Stimulated activated CD8-positive, alpha-beta memory T cell treated with anti-CD3 and anti-CD28 coated beads, Interleukin-7, amount 100 ng/mL, for 4 hours (primary cell): Measurements from ENCODE around the gene CIDEA.
"Not testable (repeated sequence)": the region's sequence is repeated elsewhere in the genome, so short reads cannot be mapped to it uniquely, and the experiment has no call there.

ENCODE experiments used
- DNase-seq, 2 donors: peaks; one replicate each; pipeline ENCODE4 v3.0.0-alpha.2; 2020; ENCODE audit warnings: low read depth in 2 of 2

CIDEA gene

DNA sequence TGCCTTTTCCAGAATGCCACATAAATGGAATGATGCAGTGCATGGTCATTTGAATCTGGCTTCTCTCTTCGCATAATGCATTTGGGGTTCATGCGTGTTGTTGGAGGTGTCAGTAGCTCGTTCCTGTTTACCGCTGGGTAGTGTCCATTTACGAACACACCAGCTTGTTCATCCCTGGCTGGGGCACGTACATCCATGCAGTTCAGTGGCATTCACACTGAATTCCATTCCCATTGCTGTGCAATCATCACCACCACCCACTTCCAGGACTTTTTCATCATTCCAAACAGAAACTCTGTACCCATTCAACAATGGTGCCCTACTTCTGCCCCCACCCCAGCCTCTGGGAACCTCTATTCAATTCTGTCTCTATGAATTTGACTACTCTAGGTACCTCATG lies 14.7 kb upstream of the CIDEA start:
- DNase-seq = no peak

- DNase-seq = no peak
Observed at GRCh38 chr18:12242658-12243260, 11.4 kb upstream of the CIDEA start.

- not testable (repeated sequence) for DNase-seq
Observed at GRCh38 chr18:12243272-12243671, 10.9 kb upstream of the CIDEA start.

DNA sequence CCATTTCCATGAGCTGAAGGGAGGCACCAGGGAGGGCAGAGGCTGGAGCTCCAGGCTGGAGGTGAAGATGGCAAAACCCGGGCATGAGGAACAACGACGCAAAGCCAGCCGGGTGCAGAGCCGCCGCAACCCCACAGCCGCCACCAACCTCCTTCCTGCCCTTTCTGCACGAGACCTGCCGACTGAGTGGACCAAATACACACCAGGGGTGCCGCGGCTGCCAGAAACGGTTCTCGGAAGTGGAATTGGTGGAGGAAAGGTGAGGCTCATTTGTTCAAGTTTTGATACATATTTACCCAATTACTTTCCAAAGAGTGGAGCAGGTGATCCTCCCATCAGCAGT lies 8.4 kb upstream of the CIDEA start:
- no peak for DNase-seq

DNA sequence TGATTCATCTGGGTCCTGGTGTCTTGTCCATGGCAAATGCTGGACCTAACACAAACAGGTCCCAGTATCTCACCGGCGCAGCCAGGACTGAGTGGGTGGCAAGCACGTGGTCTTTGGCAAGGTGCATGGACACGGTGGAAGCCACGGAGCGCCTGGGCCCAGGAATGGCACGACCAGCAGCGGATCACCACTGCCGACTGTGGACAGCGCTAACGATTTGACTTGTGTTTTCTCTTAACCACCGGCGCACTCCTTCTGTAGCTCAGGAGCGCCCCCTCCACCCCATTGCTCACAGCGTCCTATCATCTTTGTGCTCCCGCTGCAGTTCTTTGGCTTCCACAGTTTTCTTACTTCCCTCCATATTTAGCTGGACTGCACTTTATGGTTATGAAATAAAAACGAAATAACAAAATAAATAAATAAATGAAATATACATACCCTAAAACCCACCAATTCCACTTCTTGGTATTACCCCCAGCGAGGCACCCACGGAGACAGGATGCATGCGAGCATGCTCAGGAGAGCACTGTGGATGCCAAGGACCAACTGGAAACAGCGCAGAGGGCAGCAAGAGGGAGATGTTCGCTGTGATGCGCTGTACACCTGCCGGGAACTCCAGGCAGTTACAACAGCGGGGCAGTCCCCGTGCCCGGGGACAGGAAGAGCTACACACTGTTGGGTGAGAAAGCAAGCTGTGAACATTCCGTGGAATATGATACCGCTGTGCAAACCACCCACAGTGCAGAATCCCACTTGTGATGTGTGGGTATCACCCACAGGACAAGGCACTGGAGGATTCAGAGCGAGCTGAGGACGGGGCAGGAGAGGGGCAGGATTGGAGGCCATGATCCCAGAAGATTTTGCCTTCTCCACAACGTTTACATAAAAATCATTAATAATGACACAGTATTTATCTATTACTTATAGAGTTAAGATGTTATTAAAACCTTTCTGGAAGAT lies 7.0 kb upstream of the CIDEA start:
- DNase-seq = no peak

GRCh38 chr18:12247946-12248345 lies 6.2 kb upstream of the CIDEA start:
- DNase-seq = no peak

- DNase-seq = no peak
Observed at GRCh38 chr18:12248926-12249720, 5.0 kb upstream of the CIDEA start.

DNA sequence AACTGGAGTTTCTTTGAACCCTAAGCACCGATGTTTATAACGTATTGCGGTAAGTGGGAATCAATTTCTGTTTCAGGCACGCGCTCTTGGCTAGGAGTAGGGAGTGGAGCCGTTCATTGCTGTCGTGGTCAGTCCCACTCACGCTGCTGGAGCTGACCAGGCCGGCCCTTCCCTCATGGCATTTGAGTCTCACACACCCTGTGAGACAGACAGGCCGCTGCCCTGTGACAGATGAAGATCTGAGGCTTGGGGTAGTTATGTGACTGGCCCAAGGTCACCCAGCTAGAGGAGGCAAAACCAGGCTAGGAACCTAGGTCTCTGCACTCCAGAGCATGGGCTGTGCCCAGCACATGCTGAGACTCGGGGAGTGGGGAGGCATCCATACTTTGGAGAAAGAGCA lies 2.9 kb upstream of the CIDEA start:
- no peak for DNase-seq

- no peak for DNase-seq
Observed at GRCh38 chr18:12252061-12252460, 2.1 kb upstream of the CIDEA start.

GRCh38 chr18:12253027-12253426 lies 1.1 kb upstream of the CIDEA start:
- DNase-seq = no peak

- DNase-seq = no peak
Observed at GRCh38 chr18:12253663-12254135, 462 bp upstream of the CIDEA start.

DNA sequence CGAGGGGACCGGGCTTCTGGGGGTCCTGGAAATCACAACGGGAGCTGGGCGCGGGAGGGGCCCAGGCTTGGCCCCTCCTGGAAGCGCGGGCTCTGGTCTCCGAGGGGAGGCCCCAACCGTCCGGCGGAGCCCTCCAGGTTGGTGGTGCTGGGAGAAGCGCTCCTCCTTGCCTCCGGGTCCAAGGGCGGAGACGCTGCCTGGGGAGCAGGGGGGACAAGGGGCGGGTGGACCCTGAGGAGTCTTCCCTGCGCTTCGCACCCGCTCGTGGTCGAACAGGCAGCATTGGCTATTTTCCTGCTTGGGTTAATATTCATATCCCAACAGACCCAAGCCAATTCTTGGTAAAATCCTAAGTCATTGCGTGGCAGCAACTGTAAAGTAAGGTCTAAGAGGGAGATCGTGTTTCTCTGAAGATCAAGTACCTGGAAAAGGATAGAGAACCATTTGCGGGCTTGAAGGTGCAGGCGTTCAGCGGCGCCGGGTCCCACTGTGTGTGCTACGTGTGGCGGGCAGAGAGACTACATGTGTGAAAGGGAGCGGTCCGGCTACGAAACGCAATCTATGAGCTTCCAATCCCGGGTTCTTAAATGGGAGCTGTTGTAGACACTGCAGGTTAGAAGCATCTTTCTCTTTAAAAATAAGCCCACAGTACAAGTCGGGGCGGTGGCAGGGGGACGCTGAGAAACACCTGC lies 805 bp downstream of the CIDEA start:
- no peak for DNase-seq

DNA sequence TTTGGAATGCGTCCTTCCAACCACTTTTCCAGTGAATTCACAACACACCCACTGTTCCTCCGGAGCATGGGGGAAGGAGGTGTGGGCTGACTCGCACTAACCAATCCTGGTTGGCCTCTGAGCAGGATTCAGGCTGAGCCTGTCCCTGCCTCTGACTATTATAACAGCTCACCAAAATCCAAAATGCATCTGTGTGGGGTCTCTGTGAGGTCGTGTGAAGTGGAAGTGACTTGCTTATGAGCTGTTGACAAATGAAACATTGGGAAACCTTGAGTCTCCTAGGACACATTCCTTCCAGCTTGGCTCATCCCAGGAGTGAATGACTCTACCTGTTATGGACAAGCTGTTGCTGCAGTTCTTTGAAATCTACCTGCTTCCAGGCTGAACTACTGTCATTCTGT lies 1.5 kb downstream of the CIDEA start:
- DNase-seq = no peak

DNA sequence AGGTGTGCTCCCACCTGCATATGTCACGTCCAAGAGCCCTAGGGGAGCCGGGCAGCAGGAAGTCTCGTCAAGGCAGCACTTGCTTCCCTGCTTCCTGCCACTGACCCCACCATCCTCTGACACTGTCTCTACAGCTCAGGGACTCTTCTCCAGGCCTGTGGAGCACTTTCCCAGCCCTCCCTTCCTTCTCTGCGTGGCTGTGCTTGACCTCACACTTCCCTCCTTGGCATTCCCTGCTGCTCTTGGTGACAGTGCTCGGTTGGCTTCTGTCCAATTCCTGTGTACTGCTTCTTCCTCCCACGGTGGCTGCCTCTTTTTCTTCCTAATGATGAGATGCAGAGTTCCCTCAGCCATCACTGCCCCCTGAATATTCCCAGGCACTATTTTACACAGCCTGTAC lies 2.8 kb downstream of the CIDEA start:
- no peak for DNase-seq

DNA sequence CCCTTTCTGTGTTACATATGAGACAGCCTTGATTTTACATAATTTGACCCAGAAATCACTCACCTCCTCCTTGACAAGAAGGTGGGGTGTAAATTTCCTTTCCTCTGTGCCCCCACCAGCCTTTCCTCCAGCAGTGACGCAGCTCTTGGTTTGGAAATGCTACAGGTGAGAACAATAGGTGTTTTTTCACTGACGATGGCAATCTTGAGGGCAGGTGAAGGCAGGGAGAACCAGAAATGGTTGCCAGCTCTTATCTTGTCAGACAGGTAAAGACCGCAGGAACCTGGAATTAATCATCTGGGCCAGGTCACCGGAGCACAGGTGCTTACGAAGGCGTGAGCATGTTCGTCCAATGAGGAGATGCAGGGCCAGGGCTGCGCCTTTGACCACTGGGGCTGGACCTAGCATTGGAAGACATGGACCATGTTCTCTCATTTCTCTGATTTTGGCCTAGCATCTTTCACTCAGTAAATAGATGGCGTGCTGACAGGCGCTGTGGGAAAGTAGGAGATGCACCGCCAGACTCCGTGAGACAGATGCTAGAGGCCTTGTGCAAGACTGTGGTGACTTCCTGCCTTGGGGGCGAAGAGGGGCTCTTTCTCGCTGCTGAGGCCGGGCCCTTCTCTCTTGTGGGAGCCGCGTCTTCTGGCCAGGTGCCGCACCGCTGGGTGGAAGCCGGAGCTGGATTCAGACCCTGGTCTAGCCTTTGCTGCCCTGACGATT lies 4.0 kb downstream of the CIDEA start:
- DNase-seq = no peak

- DNase-seq = no peak
Observed at GRCh38 chr18:12258719-12259705, 4.9 kb downstream of the CIDEA start.

DNA sequence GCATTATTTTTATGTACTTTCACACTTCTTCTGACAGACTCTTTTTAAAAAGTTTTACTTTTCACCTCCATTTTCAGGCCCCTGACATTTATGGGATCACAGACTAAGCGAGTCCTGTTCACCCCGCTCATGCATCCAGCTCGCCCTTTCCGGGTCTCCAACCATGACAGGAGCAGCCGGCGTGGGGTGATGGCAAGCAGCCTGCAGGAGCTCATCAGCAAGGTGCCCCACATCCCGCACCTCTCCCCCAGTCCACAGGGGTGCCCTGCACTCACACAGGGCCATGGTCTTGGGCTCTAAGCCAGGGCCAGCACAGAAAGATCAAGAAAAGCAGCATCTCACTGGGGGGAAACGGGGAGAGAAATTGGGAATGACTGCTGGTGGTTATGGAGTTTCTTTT lies 8.6 kb downstream of the CIDEA start:
- no peak for DNase-seq

GRCh38 chr18:12264864-12265263 lies 10.7 kb downstream of the CIDEA start:
- DNase-seq = no peak

DNA sequence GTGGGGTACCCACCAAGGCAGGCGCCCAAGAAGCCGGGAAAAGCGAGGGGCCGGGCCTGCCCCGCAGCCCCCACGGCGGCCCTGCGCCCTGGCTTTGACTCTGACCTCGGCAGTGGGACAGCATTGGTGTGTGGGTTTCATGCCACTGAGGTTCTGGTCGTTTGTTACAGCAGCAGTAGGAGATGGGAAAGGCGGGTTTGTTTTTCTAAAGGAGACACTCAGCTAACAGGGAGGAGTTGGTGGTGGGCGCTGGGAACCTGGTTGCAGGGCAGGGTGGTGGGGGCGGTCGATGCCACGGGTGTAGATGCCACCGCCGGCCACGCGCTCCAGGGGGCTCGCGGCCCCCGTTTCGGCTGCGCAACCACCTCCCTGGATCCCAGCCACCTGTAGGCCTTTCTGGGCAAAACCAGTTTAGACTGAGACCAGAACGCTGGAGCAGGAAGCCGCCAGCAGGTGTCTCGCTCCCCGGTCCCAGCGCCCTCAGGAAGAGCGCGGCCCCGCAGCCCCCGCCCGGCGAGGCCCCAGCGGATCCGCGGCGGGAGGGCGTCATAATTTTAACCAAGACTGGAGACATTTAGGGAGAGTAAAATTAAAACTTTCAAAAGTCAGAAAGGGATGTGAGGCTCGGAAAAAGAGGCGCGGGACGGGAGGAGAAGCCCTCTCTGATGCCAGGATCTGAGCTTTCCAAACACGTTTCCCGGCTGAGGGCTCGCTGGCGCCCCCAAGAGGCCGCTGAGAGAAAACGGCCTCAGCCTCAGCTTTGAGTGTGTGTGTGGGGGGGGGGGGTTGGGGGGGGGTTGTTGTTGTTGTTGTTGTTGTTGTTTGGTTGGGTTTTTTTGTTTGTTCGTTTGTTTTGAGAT lies 17.4 kb downstream of the CIDEA start:
- DNase-seq = peak; percentile 3 to 8
